GM12892 (cell line): ENCODE results near the gene MBNL3.

Source experiments
- DNase-seq: peaks from one replicate; pipeline ENCODE4 v3.0.0; 2011; ENCODE audit not compliant: insufficient read length
- FAIRE-seq: peaks from 2 replicates; lab custom pipeline; 2011; peaks lifted over from hg19 to GRCh38; lab: Jason Lieb, UNC
- POLR2A ChIP-seq: IDR thresholded peaks from 2 replicates; pipeline ENCODE4 v1.6.1; 2011; ENCODE audit warnings: low read depth, low read length, control low read depth
- POLR2AphosphoS5 ChIP-seq: IDR thresholded peaks from 2 replicates; pipeline ENCODE4 v1.6.1; 2011; ENCODE audit warnings: low read depth, low read length, control low read depth
- TAF1 ChIP-seq: IDR thresholded peaks from 2 replicates; pipeline ENCODE4 v1.6.1; 2011; ENCODE audit warnings: low read depth, mild to moderate bottlenecking, control low read depth, low read length, borderline replicate concordance

Gene MBNL3

GRCh38 chrX:132382068-132382467, 106.8 kb downstream of the MBNL3 start:
- DNase-seq (no peak), FAIRE-seq (no peak)
- no peak for TF ChIP-seq POLR2AphosphoS5
- no peak for TF ChIP-seq TAF1

- FAIRE-seq (peak; percentile 63), DNase-seq (no peak)
- no peak for TF ChIP-seq POLR2AphosphoS5
- TF ChIP-seq POLR2A = no peak
- TF ChIP-seq TAF1 = no peak
These were observed 110.6 kb downstream of the MBNL3 start for GRCh38 chrX:132378281-132378680.

- no peak for FAIRE-seq
- no peak for TF ChIP-seq POLR2AphosphoS5
- TF ChIP-seq POLR2A = no peak
- no peak for TF ChIP-seq TAF1
- DNase-seq = no peak
These were observed 112.9 kb downstream of the MBNL3 start for GRCh38 chrX:132375941-132376340.

- TF ChIP-seq POLR2AphosphoS5 (no peak), TAF1 (no peak), POLR2A (no peak)
- DNase-seq (no peak), FAIRE-seq (no peak)
These were observed 115.2 kb downstream of the MBNL3 start for GRCh38 chrX:132373610-132374009.

- DNase-seq (no peak), FAIRE-seq (no peak)
- no peak for TF ChIP-seq TAF1
- TF ChIP-seq POLR2A = no peak
These were observed 119.1 kb downstream of the MBNL3 start for GRCh38 chrX:132369617-132370326.

GRCh38 chrX:132367984-132368383, 120.9 kb downstream of the MBNL3 start:
- FAIRE-seq = no peak
- TF ChIP-seq TAF1 (no peak), POLR2A (no peak), POLR2AphosphoS5 (no peak)

GRCh38 chrX:132367314-132367713, 121.5 kb downstream of the MBNL3 start:
- DNase-seq = no peak
- TF ChIP-seq TAF1 (no peak), POLR2AphosphoS5 (no peak), POLR2A (no peak)
- FAIRE-seq = no peak

More at GRCh38 chrX:132367984-132368383, 120.9 kb downstream of the MBNL3 start:
- no peak for DNase-seq

- DNase-seq (no peak), FAIRE-seq (no peak)
- TF ChIP-seq POLR2AphosphoS5 (no peak), TAF1 (no peak), POLR2A (no peak)
These were observed 123.3 kb downstream of the MBNL3 start for GRCh38 chrX:132365490-132365889.

- TF ChIP-seq POLR2AphosphoS5 (no peak), TAF1 (no peak), POLR2A (no peak)
- DNase-seq (no peak), FAIRE-seq (no peak)
These were observed 124.5 kb downstream of the MBNL3 start for GRCh38 chrX:132364313-132364712.

GRCh38 chrX:132353430-132353829, 135.4 kb downstream of the MBNL3 start:
- no peak for FAIRE-seq
- no peak for DNase-seq
- TF ChIP-seq POLR2AphosphoS5 = no peak
- no peak for TF ChIP-seq POLR2A
- no peak for TF ChIP-seq TAF1

- no peak for TF ChIP-seq POLR2A
- TF ChIP-seq POLR2AphosphoS5 = no peak
- no peak for TF ChIP-seq TAF1
- FAIRE-seq (no peak), DNase-seq (no peak)
These were observed 152.7 kb downstream of the MBNL3 start for GRCh38 chrX:132336172-132336571.

- DNase-seq (no peak), FAIRE-seq (no peak)
- TF ChIP-seq POLR2A (no peak), TAF1 (no peak), POLR2AphosphoS5 (no peak)
These were observed 155.5 kb downstream of the MBNL3 start for GRCh38 chrX:132333351-132333750.
